ENCODE data around the gene LSM11. TPM values are rescaled to one million over a fixed set of nuclear protein-coding genes. Genes with fewer than 3 reads are reported as not detected.

Gene LSM11
- total RNA-seq, 2 donors from 2014 or later = 3.7 to 4.5 TPM

GRCh38 chr5:157732130-157732514, 11.4 kb upstream of the LSM11 start:
- H3K27ac Mint-ChIP-seq = peak overlapping the region; percentile 81
- peak overlapping the region; percentile 93 for H3K4me3 ChIP-seq (ENCODE audit: low read length)
- H3K9ac ChIP-seq (ENCODE audit: extremely low read depth, low read length, poor library complexity, severe bottlenecking) = no peak overlapping the region
- no peak overlapping the region for H3K27ac ChIP-seq (ENCODE audit: low read depth, low read length)
- H3K27me3 Mint-ChIP-seq (ENCODE audit: insufficient read depth) = no peaks in the 10 kb centered on the region
- no peaks in the 10 kb centered on the region for H3K4me1 ChIP-seq (ENCODE audit: control insufficient read depth, insufficient read depth, low read length)
- peaks cover 17% of the 10 kb centered on the region for H3K36me3 ChIP-seq (ENCODE audit: control insufficient read depth, insufficient read depth, low read length)
- peaks cover 28% of the 10 kb centered on the region for H3K36me3 Mint-ChIP-seq (ENCODE audit: low read depth)
- TF ChIP-seq, protein P1, sequence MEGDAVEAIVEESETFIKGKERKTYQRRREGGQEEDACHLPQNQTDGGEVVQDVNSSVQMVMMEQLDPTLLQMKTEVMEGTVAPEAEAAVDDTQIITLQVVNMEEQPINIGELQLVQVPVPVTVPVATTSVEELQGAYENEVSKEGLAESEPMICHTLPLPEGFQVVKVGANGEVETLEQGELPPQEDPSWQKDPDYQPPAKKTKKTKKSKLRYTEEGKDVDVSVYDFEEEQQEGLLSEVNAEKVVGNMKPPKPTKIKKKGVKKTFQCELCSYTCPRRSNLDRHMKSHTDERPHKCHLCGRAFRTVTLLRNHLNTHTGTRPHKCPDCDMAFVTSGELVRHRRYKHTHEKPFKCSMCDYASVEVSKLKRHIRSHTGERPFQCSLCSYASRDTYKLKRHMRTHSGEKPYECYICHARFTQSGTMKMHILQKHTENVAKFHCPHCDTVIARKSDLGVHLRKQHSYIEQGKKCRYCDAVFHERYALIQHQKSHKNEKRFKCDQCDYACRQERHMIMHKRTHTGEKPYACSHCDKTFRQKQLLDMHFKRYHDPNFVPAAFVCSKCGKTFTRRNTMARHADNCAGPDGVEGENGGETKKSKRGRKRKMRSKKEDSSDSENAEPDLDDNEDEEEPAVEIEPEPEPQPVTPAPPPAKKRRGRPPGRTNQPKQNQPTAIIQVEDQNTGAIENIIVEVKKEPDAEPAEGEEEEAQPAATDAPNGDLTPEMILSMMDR (conservative IDR thresholded peaks at IDR 0.05) = no peak
- H3K9me3 ChIP-seq (ENCODE audit: control insufficient read depth, low read length) = peaks cover 5% of the 10 kb centered on the region
- no peaks in the 10 kb centered on the region for H3K27me3 ChIP-seq (ENCODE audit: control insufficient read depth, insufficient read depth, low read length, poor library complexity, severe bottlenecking)
- DNase-seq = no peak
- peak overlapping the region; percentile 92 for H3K4me3 Mint-ChIP-seq
- 94 to 99% methylated on average over 2 to 5 of the region's 5 CpGs for WGBS, 2 experiments (ENCODE audit: insufficient coverage in 1 of 2, insufficient read length in 1 of 2)
- H3K4me1 Mint-ChIP-seq = peaks cover 3% of the 10 kb centered on the region
- no peaks in the 10 kb centered on the region for H3K9me3 Mint-ChIP-seq

DNA sequence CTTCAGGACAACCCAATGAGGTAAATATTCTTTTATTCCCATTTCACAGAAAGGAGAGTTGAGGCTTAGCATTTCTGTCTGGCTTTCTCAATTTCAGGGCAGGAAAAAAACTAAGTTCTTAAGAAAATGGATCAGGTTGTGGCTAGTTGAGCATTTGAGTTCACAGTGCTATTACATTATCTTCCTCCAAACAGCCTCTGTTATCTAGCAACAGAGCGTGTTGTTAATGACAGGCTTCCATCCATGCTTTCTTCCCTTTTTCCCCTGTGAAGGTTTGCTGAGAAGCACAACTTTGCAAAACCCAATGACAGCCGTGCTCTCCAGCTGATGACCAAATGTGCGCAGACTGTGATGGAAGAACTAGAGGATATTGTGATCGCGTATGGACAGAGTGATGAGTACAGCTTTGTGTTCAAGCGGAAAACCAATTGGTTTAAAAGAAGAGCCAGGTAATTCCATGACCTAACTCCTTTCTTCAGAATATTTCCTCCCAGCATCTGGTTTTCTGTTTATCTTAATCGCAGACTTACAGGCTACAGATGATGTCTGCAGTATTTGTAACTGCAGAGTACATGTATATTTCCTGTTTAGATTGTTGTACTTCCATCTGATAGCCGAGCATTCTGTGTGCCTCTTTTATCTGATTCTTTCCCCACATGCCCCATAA, 10.8 kb upstream of the LSM11 start:
- TF ChIP-seq, protein P1 (conservative IDR thresholded peaks at IDR 0.05) = no peak

DNA sequence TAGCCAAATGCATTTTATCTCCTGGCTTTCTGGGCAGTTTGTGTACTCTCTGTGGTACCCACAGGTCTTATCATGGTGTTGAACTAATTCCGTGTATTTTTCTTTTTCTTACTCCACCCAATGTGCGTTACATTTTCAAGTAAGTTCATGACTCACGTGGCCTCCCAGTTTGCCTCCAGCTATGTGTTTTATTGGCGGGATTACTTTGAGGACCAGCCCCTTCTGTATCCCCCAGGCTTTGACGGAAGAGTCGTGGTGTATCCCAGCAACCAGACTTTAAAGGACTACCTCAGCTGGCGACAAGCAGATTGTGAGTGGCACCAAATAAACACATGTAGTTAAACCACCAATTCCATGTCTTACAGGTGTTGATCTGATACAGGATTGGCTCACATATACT, 9.1 kb upstream of the LSM11 start:
- H3K4me1 Mint-ChIP-seq = peaks cover 3% of the 10 kb centered on the region
- H3K9me3 Mint-ChIP-seq = peaks cover 7% of the 10 kb centered on the region
- TF ChIP-seq, protein P1 (conservative IDR thresholded peaks at IDR 0.05) = no peak
- 93 to 96% methylated on average over 6 to 7 of the region's 7 CpGs for whole genome bisulfite sequencing, 2 experiments (ENCODE audit: insufficient coverage in 1 of 2, insufficient read length in 1 of 2)
- Histone ChIP-seq H3K27ac (ENCODE audit: low read depth, low read length) (no peak overlapping the region), H3K4me3 (ENCODE audit: low read length) (no peak overlapping the region), H3K27me3 (ENCODE audit: control insufficient read depth, insufficient read depth, low read length, poor library complexity, severe bottlenecking) (no peaks in the 10 kb centered on the region), H3K9me3 (ENCODE audit: control insufficient read depth, low read length) (peaks cover 17% of the 10 kb centered on the region), H3K9ac (ENCODE audit: extremely low read depth, low read length, poor library complexity, severe bottlenecking) (no peak overlapping the region), H3K4me1 (ENCODE audit: control insufficient read depth, insufficient read depth, low read length) (no peaks in the 10 kb centered on the region), H3K36me3 (ENCODE audit: control insufficient read depth, insufficient read depth, low read length) (peaks cover 39% of the 10 kb centered on the region)
- no peak overlapping the region for H3K27ac Mint-ChIP-seq
- H3K27me3 Mint-ChIP-seq (ENCODE audit: insufficient read depth) = no peaks in the 10 kb centered on the region
- H3K36me3 Mint-ChIP-seq (ENCODE audit: low read depth) = peaks cover 49% of the 10 kb centered on the region
- no peak for DNase-seq
- no peak overlapping the region for H3K4me3 Mint-ChIP-seq

More for the DNA sequence above, 10.8 kb upstream of the LSM11 start:
- no peak for DNase-seq
- H3K27me3 Mint-ChIP-seq (ENCODE audit: insufficient read depth) = no peaks in the 10 kb centered on the region
- WGBS, 2 experiments (ENCODE audit: insufficient coverage in 1 of 2, insufficient read length in 1 of 2) = 95 to 100% methylated on average over 8 of the region's 8 CpGs
- H3K36me3 Mint-ChIP-seq (ENCODE audit: low read depth) = peaks cover 34% of the 10 kb centered on the region
- no peaks in the 10 kb centered on the region for H3K27me3 ChIP-seq (ENCODE audit: control insufficient read depth, insufficient read depth, low read length, poor library complexity, severe bottlenecking)
- peaks cover 11% of the 10 kb centered on the region for H3K9me3 ChIP-seq (ENCODE audit: control insufficient read depth, low read length)
- H3K9me3 Mint-ChIP-seq = peaks cover 2% of the 10 kb centered on the region
- H3K27ac Mint-ChIP-seq = no peak overlapping the region
- peak overlapping the region; percentile 92 for H3K4me3 Mint-ChIP-seq
- H3K4me1 ChIP-seq (ENCODE audit: control insufficient read depth, insufficient read depth, low read length) = no peaks in the 10 kb centered on the region
- H3K27ac ChIP-seq (ENCODE audit: low read depth, low read length) = no peak overlapping the region
- H3K4me1 Mint-ChIP-seq = peaks cover 3% of the 10 kb centered on the region
- peaks cover 23% of the 10 kb centered on the region for H3K36me3 ChIP-seq (ENCODE audit: control insufficient read depth, insufficient read depth, low read length)
- no peak overlapping the region for H3K9ac ChIP-seq (ENCODE audit: extremely low read depth, low read length, poor library complexity, severe bottlenecking)
- no peak overlapping the region for H3K4me3 ChIP-seq (ENCODE audit: low read length)

Measured in endodermal cell (in vitro differentiated cells).